ENCODE data around the gene HOXD12.

The HOXD12 gene

GRCh38 chr2:176122683-176123410, 23.3 kb downstream of the HOXD12 start, which contains the start of gene HOXD9:
Gene HOXD9 (plus strand): TSS chr2:176122719. CDS start chr2:176122769, 50 bp downstream.
- DNase-seq: no peak

DNA sequence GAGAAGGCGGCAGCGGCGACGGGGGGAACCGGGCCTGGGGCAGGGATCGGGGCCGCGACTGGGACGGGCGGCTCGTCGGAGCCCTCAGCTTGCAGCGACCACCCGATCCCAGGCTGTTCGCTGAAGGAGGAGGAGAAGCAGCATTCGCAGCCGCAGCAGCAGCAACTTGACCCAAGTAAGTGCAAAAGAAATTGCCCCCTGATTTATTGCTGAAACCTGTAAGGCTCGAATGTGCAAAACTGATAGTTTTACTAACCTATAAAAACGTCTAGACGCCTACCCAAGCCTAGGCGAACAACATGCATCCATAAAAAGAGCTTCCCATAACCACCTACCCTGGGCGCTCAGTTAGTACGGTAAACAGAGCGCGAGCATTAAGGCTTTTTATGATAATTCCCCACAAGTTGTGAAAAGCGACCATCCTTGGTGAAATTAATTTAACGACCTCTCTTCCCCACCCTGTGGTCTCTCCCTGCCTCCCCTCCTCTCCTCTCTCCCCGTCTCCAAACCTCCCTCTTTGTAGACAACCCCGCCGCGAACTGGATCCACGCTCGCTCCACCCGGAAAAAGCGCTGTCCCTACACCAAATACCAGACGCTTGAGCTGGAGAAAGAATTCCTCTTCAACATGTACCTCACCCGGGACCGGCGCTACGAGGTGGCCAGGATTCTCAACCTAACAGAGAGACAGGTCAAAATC, 24.0 kb downstream of the HOXD12 start:
- no peak for DNase-seq

DNA sequence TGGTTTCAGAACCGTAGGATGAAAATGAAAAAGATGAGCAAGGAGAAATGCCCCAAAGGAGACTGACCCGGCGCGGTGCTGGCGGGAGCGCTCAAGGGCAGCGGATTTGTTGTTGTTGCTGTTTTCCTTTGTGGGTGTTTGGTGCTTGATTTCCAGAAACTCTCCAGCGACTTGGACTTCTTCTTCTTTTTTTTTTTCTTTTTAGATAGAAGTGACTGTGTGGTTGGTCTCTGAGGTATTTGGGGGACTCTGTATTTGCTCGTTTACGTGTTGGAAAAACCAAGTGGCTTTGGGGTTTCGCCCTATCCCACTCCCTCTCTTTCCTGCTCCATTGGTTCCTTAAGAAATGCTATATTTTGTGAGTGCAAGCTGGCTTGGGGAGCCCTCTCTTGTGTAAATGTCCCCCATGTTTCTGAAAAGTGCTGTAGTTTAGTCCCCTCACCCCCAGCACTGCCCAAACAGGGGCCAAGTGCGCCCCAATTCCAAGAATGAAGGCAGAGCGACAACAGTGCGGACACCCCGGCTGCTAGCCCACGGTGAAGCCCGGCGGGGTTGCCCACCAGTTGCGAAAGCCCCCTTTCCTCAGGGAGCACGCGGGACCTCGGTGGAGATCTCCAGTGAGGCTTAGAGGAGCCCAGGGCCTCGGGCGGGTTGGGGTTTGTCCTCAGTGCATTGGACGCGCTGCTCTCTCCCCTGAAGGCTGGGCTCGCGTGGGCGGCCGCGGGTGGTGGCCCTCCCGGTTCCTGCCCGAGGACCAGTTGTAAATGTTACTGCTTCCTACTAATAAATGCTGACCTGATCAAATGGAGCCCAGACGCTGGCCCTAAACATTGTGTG, 24.7 kb downstream of the HOXD12 start:
- no peak for DNase-seq

GRCh38 chr2:176124947-176125771, 25.6 kb downstream of the HOXD12 start:
- no peak for DNase-seq

DNA sequence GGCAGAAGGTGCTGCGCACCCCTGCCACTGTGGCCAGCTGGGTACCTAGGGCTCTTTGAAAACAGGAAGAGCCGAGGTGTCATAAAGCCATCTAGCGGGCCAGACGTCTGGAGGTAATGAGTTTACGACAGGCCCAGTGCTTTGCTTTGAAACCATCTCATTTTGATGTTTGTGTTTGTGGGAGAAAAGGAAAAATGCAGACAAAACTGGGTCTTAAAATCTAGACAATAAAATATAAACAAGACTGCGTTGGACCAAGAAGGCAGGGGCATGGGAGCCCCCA, 26.1 kb downstream of the HOXD12 start:
- no peak for DNase-seq

DNA sequence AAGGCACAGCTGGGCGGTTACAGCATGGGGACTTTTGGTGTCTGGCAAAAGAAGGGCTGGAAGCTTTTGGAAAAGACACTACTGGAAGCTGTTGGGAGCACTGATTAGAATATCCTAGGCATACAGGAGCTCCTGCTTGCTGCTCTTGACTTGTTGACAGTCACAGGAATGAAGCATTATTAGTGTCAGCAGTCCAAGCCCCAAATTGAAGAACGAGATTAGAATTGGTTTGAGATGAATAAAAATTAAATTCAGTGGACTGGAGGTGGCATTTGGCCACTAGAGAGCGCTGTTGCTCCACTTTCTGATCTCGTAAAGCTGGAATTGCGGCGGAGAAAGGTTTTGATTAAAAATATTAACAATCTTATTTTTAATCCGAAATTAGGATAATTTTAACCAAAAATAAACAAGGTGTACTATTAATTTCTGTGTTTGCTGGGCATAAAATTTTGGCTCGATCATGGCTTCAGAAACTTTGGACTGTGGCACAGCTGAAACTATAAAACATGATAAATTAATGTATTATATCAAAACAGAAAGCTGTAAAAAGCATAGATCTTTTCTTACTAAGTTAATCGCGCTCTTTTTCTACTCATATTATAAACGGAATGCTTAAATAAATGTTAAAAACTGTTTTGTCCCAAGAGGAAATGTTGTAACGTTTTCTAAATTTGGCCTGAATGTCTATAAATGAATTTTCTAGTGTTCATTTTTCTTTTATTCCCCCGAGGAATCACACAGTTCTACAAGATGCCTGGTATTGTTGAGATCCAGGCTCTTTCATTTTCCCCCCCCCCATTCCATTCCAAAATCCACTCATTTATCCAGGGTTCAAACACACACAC, 27.6 kb downstream of the HOXD12 start:
- peak; percentile 34 for DNase-seq

DNA sequence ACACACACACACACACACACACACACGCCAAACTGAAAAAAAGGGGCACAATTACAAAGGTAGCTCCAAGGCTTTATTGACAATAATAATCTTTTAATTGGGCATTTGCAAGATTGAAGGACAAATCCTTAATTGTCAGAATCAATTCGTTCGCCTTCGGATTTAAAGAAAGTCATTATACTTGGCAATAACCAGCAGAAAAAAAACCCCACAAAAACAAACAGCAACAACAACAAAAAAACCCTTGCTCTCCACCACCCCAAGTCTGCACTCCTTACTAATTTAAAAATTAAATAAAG, 28.1 kb downstream of the HOXD12 start:
- no peak for DNase-seq

DNA sequence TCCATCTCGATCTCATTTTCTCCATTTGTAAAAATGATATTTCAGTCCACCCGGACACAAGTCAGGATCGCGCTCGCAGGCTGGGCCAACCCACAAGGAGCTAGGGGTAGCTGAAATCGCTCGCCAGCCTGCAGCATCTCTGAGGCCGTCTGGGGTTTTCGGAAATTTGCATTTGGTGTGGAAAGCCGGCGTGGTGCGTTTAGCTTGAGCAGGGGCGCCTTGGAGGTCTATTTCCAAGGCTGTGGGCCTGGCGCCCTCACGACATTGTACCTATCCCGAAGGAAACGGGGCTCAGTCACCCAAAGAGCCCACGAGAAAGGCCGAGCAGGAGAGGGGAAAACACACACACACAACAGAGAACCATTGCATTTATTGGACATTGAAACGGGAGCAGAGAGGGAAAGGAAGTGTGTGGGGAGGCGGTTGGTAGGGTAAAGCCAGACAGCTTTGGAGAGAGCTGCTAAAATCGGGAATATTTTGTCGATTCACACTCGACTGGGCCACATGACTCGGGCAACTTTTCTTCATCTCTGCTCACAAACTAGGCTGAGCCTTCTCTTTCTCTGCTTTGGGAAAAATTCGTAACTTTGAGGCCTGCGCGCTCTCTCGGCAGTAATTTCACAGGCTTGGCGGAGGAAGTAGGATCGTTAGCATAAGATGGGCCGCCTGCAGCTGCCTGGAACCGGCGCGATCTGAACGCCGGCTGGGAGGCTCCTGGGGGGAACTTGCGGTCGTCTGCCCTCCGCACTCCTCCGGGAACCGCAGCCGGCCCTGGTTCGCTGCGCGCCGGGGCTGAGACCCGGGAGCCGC, 28.8 kb downstream of the HOXD12 start:
- no peak for DNase-seq

- no peak for DNase-seq
Measured at GRCh38 chr2:176128982-176129796, 29.6 kb downstream of the HOXD12 start, which contains the start of gene HOXD8. Gene HOXD8 (plus strand): TSS chr2:176129705. CDS start chr2:176130367, 662 bp downstream.

GRCh38 chr2:176129813-176130146, 30.2 kb downstream of the HOXD12 start:
- DNase-seq: no peak

GRCh38 chr2:176130147-176130956, 30.8 kb downstream of the HOXD12 start:
- DNase-seq: peak; percentile 25

GRCh38 chr2:176130957-176131847, 31.6 kb downstream of the HOXD12 start:
- no peak for DNase-seq

GRCh38 chr2:176131848-176132158, 32.2 kb downstream of the HOXD12 start:
- DNase-seq: no peak

GRCh38 chr2:176132205-176133171, 32.9 kb downstream of the HOXD12 start:
- DNase-seq: no peak

- no peak for DNase-seq
Measured at GRCh38 chr2:176133389-176133788, 33.8 kb downstream of the HOXD12 start.

DNA sequence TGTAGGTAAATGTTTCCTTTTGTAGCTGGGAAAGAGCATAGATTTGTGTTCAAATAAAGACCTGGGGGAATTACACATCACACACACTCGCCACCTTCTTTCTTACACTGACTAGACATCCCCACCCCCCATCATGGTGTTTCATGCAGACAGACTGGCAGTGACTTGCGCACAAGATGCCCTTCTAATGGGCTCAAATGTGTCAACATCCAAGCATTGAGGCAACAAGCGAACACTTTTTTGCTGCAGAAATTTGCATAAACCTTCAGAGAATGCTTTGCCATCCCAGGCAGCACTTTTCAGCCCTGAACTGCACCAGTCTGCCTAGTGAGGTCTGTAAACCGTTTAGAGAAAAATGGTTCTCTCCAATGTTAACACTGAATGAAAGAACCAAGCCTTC, 34.4 kb downstream of the HOXD12 start:
- DNase-seq: no peak

- DNase-seq: no peak
Measured at GRCh38 chr2:176135035-176135440, 35.4 kb downstream of the HOXD12 start.

All from stimulated activated CD4-positive, alpha-beta T cell treated with anti-CD3 and anti-CD28 coated beads, Interleukin-1b, Interleukin-23, amount 100 ng/mL, for 48 hours (primary cell).